GM18511 (cell line): ENCODE data around the gene ARAP1.

ENCODE experiments used
- ATAC-seq: cut with Tn5 transposase; IDR thresholded peaks from one replicate; pipeline ENCODE4 v1.9.1; 2021; ENCODE audit warnings: mild to moderate bottlenecking, moderate library complexity; ENCODE audit not compliant: unreplicated experiment

ARAP1 gene

DNA sequence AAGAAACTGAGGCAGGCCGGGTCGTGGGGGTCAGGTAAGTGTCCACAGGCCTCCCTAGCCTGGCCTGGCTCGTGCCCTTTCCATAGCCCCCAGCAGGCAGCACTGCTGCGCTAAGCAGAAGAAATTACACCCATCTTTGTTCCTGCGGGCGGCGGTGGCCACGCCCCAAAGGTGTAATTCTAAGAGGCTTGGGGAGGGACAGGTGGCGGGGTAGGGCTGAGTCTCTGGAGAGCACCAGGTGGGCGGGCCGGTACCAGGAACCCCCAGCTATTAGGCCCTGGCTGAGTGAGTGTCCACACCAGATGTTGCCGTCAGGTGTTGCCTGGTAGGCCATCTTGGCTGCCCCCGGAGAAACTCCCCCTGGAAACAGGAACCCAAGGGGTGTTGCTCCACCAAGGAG is 12.3 kb upstream of the ARAP1 start:
- no peak for ATAC-seq

DNA sequence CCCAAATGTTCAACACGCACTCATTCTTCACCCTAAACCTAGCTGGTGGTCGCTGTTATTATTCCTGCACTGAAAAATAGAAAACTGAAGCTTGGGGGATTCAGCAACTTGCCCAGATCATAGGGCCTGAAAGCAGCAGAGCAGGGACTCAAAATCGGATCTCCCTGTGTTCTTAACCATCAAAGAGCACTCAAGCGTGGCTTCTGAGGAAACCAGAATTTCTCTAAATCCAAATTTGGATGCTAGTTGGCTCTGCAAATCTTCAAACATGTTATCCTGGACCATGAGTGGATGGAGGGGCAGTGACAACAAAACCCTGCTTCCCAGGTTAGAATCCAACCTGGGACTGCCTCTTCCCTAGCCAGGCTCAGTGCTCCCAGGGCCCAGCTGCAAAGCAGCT is 11.6 kb upstream of the ARAP1 start:
- no peak for ATAC-seq

DNA sequence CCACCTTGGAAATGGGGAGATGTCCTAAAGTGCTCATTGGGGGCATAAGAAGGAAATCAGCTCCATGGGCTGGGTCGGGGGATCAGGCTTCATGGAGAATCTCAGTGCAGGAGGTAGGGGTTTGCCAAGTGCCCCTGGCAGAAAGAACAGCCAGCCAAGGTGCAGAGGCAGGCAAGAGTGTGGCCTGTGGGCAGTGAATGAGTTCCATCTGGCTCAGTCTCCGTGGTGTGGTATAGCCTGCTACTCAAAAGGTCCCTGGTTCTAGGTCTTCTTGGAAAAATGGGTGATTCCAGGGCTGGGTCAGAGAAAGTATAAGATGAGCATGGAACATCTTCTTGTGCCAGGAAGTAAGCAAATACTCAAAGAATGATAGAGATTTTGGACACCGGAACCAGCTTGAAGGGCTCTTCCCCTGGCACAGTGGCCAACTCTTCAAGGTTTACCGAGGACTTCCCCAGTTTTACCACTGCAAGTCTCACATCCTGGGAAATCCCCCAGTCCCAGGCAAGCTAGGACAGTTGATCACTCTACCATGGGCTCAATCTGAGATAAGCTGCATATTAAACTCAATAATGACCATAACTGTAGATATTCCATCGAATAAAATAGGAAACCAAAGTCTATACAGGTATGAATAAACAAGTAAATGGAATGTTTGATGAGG is 10.6 kb upstream of the ARAP1 start:
- no peak for ATAC-seq

DNA sequence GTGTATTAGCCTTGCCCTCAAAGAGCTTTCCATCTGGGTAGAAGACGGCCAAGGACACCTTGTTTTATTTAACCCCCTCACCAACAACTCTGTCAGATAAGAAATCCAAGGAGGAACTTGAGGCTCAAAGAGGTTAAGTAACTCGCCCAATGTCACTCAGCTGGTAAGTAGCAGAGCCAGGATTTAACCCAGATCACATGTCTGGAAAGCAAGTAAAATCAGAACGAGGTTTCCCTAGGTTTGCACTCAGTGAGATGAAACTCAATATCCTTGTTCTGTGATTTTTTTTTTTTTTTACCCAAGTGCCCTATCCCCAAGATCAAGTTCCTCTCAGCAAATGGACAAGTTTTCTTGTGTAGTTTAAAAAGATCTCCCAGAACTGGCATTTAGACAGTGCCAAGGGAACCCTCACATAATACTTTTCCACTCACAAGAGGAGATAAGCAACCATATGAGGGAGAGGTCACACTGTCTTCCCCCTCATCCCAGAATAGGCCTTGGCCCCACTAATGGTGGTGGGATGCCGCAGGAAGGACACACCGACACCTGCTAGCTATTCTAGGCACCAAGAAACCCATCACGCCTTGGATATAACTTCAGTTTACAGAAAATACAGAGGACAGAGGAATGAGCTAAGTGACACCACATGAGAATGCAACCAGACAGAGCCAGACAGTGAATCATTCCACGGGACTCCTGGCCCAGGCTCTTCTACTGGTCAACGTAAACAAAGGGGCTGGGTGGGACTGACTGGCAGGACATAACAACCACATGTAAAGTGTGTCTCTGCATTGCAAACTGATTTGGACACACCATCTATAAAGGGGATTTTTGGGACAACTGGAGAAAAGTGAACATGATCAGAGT is 8.6 kb upstream of the ARAP1 start:
- no peak for ATAC-seq

DNA sequence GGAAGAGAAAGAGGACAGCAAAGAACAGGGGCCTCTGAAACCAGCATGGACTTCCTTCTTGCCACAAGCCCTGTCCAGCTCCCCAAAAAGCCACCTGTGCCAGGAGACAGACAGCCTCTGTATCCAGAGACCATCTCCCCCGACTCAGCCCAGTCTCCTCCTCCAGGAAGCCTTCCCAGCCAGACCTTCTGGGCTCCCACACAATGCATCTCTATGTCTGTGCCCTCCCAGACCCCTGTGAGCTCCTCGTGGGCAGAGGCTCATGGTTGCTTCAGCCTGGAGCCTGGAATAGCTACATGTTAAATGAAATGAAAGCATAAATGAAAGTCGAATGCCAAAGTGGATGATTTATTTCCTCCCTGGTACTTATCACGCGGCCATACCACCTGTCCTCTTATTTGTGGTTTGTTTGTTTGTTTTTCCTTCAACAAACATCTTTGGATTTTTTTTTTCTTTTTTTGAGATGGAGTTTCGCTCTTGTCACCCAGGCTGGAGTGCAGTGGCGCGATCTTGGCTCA is 7.3 kb upstream of the ARAP1 start:
- no peak for ATAC-seq

GRCh38 chr11:72758690-72759389 is 6.6 kb upstream of the ARAP1 start:
- ATAC-seq = no peak

GRCh38 chr11:72758304-72758689 is 6.1 kb upstream of the ARAP1 start:
- ATAC-seq = no peak

DNA sequence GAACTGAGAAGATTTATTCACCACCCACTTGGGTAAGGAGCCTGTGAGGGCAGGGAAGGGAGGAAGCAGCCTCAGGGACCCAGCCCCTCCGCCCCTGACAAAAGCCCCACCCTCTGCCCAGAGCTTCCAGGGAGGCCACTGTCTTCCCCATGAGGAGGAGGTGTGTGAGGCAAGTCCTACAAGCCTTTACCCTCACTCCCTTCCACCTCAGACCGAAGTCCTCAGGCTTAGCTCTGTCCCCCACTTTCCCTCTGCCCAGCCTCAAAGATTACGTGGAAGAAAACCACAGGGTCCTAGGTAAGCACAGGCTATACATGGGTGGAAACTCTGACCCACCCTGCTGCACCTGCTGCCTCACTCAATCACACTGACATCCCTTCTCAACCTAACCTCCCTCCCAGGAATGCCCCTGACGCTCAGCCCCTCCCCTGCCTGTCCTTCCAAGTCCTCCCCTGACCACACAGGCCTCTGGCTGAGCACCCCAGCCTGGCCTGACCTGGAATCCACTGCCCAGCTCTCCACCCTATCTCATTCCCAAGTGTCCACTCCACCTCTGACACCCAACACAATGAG is 3.6 kb upstream of the ARAP1 start:
- ATAC-seq = no peak

DNA sequence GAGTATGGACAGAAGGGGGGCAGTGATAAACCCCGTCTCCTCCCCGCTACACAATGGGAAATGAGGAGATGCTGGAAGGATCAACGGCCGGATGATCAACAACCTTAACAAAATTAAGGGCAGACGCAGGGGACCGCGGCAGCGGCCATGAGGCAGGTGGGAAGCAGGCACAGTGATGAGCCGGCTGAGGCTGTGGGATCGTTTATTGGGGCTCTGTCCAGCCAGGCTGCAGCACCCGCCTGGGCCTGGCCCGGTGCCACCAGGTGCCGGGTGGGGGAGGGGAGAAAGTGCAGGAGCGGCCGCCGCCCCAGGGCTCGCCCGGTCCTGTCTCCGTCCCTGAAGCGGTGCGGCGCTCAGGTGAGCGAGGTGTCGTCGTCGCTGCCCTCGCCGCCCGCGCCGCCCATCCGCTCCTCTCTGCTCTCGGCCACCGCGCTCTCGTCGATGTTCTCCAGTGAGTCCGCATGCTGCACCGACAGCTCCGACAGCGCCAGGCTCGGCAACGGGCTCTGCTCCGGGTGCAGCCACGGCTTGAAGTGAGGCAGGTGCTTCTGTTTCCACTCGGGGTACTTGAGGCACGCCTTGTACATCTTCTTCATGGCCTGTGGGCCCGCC is 2.4 kb upstream of the ARAP1 start:
- ATAC-seq = no peak

DNA sequence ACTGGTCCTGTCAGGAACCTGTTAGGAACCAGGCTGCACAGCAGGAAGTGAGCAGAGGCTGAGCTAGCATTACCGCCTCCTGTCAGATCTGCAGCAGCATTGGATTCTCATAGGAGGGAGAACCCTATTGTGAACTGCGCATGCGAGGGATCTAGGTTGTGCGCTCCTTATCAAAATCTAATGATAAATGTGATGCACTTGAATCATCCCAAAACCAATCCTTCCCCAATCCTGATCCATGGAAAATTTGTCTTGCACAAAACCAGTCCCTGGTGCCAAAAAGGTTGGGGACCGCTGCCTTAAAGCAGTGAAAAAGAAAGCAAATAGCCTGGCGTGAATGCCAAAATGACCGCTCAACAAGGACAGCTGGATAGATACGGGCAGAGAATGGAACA is 1.9 kb upstream of the ARAP1 start:
- no peak for ATAC-seq

DNA sequence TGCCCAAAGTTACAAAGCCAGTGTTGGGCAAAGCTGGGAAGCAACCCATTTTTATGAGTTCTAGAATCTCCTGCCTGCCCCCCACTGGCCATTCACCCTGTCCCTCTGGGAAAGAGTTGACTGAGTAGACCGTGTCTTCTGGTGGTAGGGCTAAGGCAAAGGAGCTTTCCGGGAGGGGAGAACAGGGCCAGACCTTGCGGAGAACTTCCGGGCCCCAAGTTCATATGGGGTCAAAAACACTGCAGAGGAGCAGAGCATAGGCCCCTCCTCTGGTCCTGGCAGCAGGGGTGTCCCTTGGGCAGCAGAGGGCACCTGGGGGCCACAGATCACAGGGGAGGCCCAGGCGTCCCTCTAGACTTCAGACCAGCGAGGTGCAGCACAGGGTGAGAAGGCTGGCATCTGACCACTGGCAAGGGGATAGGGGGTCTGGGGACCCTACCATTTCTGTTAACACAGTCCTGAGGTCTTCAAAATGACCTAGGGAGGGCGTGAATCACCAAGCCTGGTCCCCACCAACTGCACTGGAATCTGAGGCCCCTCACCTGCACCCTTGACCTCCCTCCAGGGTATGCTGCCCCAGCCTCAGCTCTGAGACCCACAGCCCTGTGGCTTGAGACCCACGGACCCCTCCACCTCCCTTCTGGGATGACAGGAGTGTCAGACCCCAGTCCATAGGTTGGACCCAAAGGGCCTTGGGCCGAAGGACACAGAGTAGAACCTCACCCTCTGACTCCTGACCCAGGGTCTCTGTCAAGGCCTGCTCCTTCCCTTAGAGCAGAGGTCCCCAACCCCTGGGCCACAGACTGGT is 1.3 kb upstream of the ARAP1 start:
- no peak for ATAC-seq

DNA sequence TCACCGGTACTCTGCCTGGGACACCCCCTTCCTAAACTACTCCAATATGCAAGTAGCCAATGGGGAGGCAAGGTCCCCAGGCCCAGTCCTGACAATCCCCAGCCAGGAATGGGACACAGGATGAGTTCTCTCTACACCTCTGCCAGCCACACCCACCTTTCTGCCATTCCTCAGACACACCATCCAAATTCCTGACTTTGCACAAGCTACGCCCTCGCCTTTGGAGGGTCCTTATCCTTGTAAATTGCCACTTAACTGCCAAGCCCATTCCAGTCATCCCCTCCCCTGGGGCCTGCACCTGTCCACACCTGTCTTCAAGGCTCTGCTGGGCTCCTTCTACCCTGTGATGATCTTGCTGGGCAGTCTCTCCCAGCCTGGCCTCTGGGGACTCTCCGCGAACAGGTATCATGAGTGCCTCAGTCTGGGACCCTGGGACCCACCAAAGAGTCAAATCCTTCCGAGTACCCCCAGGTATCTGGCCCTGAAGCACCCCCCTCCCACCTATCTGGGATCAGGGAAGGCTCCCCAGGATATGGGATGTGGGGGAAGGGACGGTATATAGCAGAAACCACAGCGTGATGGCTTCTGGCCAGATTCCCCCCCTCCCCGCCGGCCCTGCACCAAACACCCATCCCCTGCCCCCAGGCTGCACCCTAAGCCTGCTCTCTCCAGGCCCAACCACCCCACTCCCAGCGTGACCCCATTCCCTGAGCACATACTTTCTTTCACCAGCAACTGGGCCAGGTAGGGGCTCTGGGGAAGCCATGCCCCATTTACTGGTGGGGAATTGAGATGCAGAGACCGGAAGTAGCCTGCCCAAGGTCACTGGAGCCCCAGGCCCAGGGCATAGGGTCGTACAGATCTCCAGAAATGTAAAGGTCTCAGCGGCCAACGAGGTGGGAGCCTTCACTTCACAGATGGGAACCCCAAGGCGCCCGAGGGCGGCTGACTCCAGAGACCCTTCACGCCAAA is 806 bp downstream of the ARAP1 start:
- no peak for ATAC-seq

- no peak for ATAC-seq
Measured at GRCh38 chr11:72750556-72751115, 1.6 kb downstream of the ARAP1 start.

DNA sequence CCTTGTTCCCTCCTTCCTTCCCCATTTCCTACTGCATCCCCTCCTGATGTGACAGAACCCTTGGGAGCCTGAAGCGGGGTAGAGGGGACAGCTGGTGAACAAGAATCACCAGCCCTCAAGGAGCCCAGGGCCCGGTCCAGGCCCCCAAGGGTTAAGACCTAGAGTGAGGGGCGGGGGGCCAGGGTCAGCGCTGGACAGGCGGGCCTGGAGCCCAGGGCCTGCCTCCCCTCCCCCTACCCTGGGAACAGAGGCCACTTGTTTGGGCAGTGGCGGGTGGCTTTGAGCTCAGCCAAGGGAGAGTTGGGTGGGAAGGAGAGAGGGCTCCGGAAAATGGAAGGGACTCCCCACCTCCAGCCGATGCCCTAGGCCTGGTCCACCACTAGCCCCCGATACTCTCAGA is 2.1 kb downstream of the ARAP1 start:
- no peak for ATAC-seq

DNA sequence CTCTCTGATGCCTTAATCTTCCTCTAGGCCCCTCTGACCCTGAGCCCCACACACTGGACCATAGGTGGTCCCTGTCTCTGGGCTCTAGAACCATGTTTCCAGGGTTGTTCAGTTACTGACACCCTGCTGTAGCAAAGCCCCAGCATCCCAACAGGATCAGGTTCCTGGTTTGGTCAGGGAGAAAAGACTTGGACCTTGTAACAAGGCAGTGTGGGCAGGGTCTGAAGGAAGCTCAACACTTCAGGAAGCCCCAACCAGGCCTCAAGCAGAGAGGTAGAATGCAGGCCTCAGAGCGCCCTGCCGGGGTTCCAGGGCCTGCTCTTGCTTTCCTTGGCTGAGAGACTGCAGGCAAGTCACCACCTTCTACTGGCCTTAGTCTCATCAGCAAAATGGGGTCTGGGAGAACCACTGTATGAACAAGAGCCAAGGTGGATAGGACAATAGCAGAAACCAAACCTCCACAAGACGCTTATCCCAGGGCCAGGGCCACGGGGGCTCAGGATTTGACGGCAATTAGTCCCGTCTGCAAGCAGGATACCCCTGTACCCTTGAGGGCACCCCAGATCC is 4.8 kb downstream of the ARAP1 start:
- ATAC-seq = no peak

DNA sequence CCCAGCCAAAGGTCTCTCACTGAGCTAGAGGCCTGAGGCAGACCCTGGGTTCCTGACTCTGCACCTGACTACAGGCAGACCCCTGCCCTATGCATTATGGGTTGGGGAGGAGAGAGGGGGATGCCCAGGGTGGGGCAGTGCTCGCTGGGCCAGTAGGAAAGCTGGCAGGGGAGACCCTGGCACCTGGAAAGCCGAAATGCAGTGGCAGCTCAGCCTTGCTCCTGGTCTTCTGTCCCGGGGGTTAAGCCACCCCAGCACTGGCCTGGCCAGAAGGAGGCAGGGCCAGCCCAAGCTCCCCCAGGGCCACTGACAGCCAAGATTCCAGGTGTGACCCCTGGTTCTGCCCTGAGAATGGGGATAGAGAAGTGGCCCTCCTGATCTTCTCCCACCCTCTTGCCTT is 5.4 kb downstream of the ARAP1 start:
- ATAC-seq = no peak

DNA sequence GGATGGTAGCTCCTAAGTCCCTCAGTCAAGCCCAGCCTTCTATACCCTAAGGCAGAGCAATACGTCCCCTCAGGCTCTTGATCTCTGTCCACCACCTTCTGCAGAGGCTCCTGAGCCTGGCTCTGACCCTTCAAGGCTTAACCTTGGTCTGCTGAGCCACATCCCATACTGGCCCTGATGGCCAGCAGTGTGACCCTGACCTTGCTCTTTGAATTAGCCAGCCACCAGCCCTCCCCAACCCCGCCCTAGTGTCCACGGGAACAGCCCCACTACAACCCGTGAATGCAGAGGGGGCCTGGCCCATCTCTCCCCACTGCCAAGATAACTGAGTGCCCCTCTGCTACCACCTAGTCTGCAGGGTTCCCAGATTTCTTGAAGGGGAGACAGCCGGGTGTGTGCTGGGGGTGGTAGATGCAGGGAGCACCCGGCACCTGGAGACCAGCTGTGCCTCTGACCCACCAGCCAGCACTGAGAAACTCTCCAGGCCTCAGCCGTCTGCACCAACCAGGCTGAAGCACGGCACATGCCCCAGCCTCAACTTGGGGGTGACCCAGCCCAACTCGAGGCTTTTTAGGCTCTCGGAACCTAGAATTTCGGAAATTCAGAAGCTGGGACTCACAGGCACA is 6.2 kb downstream of the ARAP1 start:
- no peak for ATAC-seq

DNA sequence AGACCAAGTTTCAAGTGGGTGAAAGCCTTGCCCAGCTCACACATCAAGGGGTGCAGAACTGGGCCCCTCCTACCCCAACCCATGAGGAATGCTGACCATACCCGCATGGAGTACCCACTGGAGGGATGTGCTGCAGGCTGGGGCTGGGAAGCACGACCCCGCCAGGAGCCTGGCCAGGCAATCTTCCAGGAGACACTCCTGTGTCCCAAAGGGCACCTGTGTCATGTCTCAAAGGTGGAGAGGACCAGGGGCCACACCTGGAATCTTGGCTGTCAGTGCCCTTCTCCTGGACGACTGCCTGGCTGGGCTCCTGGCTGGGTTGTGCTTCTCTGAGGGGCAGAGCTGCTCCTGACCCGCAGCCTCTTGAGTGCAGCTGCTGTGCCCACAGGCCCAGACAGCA is 6.7 kb downstream of the ARAP1 start:
- no peak for ATAC-seq
